ENCODE data around the gene BTK.

DNA sequence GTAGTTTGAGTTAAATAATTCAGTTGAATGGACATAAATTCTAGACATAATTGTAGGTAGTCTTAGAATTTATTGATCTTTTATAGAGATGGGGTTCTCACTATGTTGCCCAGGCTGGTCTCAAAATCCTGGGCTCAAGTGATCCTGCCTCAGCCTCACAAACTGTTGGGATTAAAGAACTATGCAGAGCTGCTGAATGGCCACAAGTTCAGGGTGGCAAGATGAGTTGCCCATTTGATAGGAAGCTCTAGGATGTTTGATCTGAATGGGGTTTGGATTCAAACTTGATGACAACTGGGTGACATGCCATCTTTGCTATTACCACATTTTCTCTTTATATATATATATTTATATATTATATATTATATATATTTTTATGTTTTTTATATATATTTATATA, 8.4 kb upstream of the BTK start:
- TF ChIP-seq, protein P1, sequence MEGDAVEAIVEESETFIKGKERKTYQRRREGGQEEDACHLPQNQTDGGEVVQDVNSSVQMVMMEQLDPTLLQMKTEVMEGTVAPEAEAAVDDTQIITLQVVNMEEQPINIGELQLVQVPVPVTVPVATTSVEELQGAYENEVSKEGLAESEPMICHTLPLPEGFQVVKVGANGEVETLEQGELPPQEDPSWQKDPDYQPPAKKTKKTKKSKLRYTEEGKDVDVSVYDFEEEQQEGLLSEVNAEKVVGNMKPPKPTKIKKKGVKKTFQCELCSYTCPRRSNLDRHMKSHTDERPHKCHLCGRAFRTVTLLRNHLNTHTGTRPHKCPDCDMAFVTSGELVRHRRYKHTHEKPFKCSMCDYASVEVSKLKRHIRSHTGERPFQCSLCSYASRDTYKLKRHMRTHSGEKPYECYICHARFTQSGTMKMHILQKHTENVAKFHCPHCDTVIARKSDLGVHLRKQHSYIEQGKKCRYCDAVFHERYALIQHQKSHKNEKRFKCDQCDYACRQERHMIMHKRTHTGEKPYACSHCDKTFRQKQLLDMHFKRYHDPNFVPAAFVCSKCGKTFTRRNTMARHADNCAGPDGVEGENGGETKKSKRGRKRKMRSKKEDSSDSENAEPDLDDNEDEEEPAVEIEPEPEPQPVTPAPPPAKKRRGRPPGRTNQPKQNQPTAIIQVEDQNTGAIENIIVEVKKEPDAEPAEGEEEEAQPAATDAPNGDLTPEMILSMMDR (IDR thresholded peaks at IDR 0.05 in 4 of 5, conservative IDR thresholded peaks at IDR 0.05 in 1 of 5) = no peak
- TF ChIP-seq POLR2A (IDR thresholded peaks at IDR 0.05) = no peak

Measured in gastrocnemius medialis (tissue), 4 donors.